GM18867 (cell line): Measurements from ENCODE around the gene RGS2.

ENCODE experiments used
- ATAC-seq: cut with Tn5 transposase; IDR thresholded peaks from one replicate; pipeline ENCODE4 v1.9.1; 2021; ENCODE audit warnings: mild to moderate bottlenecking, moderate library complexity; ENCODE audit not compliant: unreplicated experiment

Gene RGS2

GRCh38 chr1:192808518-192809306 is at the start of gene RGS2:
Gene RGS2, plus strand, starts transcription at chr1:192809039. Its CDS starts 33 bp downstream, at chr1:192809072.
- ATAC-seq = peak; percentile 84

GRCh38 chr1:192759104-192759503 is 49.7 kb upstream of the RGS2 start:
- ATAC-seq = no peak

GRCh38 chr1:192762265-192762664 is 46.6 kb upstream of the RGS2 start:
- ATAC-seq = peak; percentile 47

- ATAC-seq = no peak
These were observed 45.6 kb upstream of the RGS2 start for GRCh38 chr1:192763243-192763642.

GRCh38 chr1:192763756-192764155 is 45.1 kb upstream of the RGS2 start:
- ATAC-seq = no peak

- ATAC-seq = no peak
These were observed 44.2 kb upstream of the RGS2 start for GRCh38 chr1:192764675-192765074.

GRCh38 chr1:192766009-192766625 is 42.7 kb upstream of the RGS2 start:
- ATAC-seq = no peak

- ATAC-seq = no peak
These were observed 42.0 kb upstream of the RGS2 start for GRCh38 chr1:192766876-192767275.

GRCh38 chr1:192767798-192768197 is 41.0 kb upstream of the RGS2 start:
- no peak for ATAC-seq

GRCh38 chr1:192768463-192768862 is 40.4 kb upstream of the RGS2 start:
- ATAC-seq = no peak

GRCh38 chr1:192771341-192771740 is 37.5 kb upstream of the RGS2 start:
- ATAC-seq = no peak

- ATAC-seq = no peak
These were observed 33.2 kb upstream of the RGS2 start for GRCh38 chr1:192775631-192776030.

GRCh38 chr1:192776206-192776605 is 32.6 kb upstream of the RGS2 start:
- ATAC-seq = no peak

- no peak for ATAC-seq
These were observed 31.8 kb upstream of the RGS2 start for GRCh38 chr1:192776998-192777397.

GRCh38 chr1:192783791-192784190 is 25.0 kb upstream of the RGS2 start:
- no peak for ATAC-seq

GRCh38 chr1:192784397-192784796 is 24.4 kb upstream of the RGS2 start:
- no peak for ATAC-seq

GRCh38 chr1:192786576-192786975 is 22.3 kb upstream of the RGS2 start:
- no peak for ATAC-seq

GRCh38 chr1:192787914-192788585 is 20.8 kb upstream of the RGS2 start:
- ATAC-seq = no peak

- ATAC-seq = no peak
These were observed 19.0 kb upstream of the RGS2 start for GRCh38 chr1:192789871-192790270.

GRCh38 chr1:192792628-192793027 is 16.2 kb upstream of the RGS2 start:
- no peak for ATAC-seq

GRCh38 chr1:192793983-192794767 is 14.7 kb upstream of the RGS2 start:
- ATAC-seq = no peak
